Chondrocyte (in vitro differentiated cells): ENCODE results near the gene PRDM15. TPM values are rescaled to one million over a fixed set of nuclear protein-coding genes. Genes with fewer than 3 reads are reported as not detected.

Experiments used
- DNase-seq: peaks from one replicate; pipeline ENCODE4 v3.0.0; 2021; ENCODE audit warnings: mixed read lengths, low spot score
- H3K27ac Mint-ChIP-seq: one replicate; pipeline ENCODE4 v1.8.0; 2021; ENCODE audit warnings: mild to moderate bottlenecking, moderate library complexity, mixed read lengths; ENCODE audit not compliant: unreplicated experiment
- H3K27me3 Mint-ChIP-seq: 2 replicates; pipeline ENCODE4 v1.8.0; 2021; ENCODE audit warnings: low read depth, mixed read lengths
- H3K36me3 Mint-ChIP-seq: 2 replicates; pipeline ENCODE4 v1.8.0; 2021; ENCODE audit warnings: low read depth, mixed read lengths
- H3K4me1 Mint-ChIP-seq: 2 replicates; pipeline ENCODE4 v1.8.0; 2021; ENCODE audit warnings: low read depth, mild to moderate bottlenecking, mixed read lengths
- H3K4me3 Mint-ChIP-seq: one replicate; pipeline ENCODE4 v1.8.0; 2021; ENCODE audit warnings: mild to moderate bottlenecking, moderate library complexity, mixed read lengths; ENCODE audit not compliant: unreplicated experiment
- H3K9me3 Mint-ChIP-seq: 2 replicates; pipeline ENCODE4 v1.8.0; 2021; ENCODE audit warnings: low read depth, mixed read lengths
- CTCF ChIP-seq: fragments of 200-600 bp; sonication (generic); IDR thresholded peaks from 2 replicates; pipeline ENCODE4 v1.5.0; 2021; ENCODE audit warnings: antibody characterized with exemption, mild to moderate bottlenecking, moderate library complexity
- total RNA-seq: library from RNA; stranded (reverse); gene quantifications from 3 replicates; pipeline ENCODE4 v1.2.1, GENCODE V29; 2021

The PRDM15 gene
- total RNA-seq, 1 donor from 2014 or later = 4.9 TPM

DNA sequence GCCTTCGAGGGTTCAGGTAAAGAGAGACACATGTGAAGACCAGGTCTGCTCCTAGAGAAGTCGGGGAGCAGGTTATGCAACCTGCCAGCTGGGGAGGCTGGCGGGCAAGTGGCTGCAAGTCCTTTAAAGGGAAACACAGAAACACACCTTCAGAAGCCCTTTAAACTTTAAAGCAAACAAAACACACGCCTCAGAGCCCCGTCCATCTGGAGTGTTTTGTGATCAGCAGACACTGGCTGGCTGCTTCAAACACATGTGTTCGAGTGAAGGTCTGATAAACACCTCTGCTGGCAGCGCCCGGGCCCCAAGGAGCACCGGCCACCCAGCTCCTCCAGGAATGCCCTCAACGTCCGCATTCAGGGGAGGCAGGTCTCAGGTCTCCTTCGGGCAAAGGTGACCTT is 127.5 kb downstream of the PRDM15 start:
- H3K4me3 Mint-ChIP-seq = no peak overlapping the region
- no peaks in the 10 kb centered on the region for H3K9me3 Mint-ChIP-seq
- no peak for TF ChIP-seq CTCF
- no peaks in the 10 kb centered on the region for H3K27me3 Mint-ChIP-seq
- H3K27ac Mint-ChIP-seq = peak overlapping the region; percentile 17
- H3K36me3 Mint-ChIP-seq = peaks cover 27% of the 10 kb centered on the region
- peaks cover 40% of the 10 kb centered on the region for H3K4me1 Mint-ChIP-seq
- DNase-seq = no peak

DNA sequence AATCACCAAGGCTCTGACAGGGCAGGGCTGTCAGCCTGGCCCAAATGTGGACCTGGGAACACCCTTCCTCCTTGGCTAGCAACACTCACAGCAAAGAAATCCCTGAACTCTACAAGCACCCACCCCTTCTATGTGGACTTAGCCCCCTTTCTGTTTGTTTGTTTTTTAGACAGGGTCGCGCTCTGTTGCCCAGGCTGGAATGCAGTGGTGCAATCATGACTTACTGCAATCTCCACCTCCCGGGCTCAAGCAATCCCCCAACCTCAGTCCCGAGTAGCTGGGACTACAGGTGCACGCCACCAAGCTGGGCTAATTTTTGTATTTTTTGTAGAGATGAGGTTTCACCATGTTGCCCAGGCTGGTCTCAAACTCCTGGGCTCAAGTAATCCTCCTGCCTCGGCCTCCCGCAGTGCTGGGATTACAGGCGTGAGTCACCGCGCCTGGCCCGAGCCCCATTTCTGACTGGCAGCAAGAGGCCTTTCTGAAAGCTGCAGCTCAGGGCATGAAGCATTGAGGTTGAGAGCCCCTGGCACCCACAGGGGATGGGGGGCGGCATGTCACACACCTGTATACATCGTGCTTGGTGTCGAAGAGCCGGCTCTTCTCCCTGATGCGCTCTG is 128.5 kb downstream of the PRDM15 start:
- H3K27ac Mint-ChIP-seq = no peak overlapping the region
- peaks cover 26% of the 10 kb centered on the region for H3K36me3 Mint-ChIP-seq
- no peaks in the 10 kb centered on the region for H3K27me3 Mint-ChIP-seq
- no peaks in the 10 kb centered on the region for H3K9me3 Mint-ChIP-seq
- H3K4me1 Mint-ChIP-seq = peaks cover 40% of the 10 kb centered on the region
- TF ChIP-seq CTCF = no peak
- DNase-seq = no peak
- H3K4me3 Mint-ChIP-seq = no peak overlapping the region

GRCh38 chr21:41750051-41750450 is 129.1 kb downstream of the PRDM15 start:
- H3K27me3 Mint-ChIP-seq = no peaks in the 10 kb centered on the region
- no peak overlapping the region for H3K27ac Mint-ChIP-seq
- DNase-seq = no peak
- H3K4me1 Mint-ChIP-seq = peaks cover 36% of the 10 kb centered on the region
- no peaks in the 10 kb centered on the region for H3K9me3 Mint-ChIP-seq
- no peak overlapping the region for H3K4me3 Mint-ChIP-seq
- H3K36me3 Mint-ChIP-seq = peaks cover 26% of the 10 kb centered on the region
- TF ChIP-seq CTCF = no peak

GRCh38 chr21:41749286-41749685 is 129.9 kb downstream of the PRDM15 start:
- no peaks in the 10 kb centered on the region for H3K9me3 Mint-ChIP-seq
- H3K27ac Mint-ChIP-seq = no peak overlapping the region
- H3K4me1 Mint-ChIP-seq = peaks cover 35% of the 10 kb centered on the region
- H3K27me3 Mint-ChIP-seq = no peaks in the 10 kb centered on the region
- no peak overlapping the region for H3K4me3 Mint-ChIP-seq
- TF ChIP-seq CTCF = no peak
- peaks cover 29% of the 10 kb centered on the region for H3K36me3 Mint-ChIP-seq
- DNase-seq = no peak

Other genes with a start within 250 kb of the PRDM15 start
- 6.1 to 11.3 TPM (median 11.1 TPM) in 3 replicates for gene RIPK4, start 112.3 kb downstream of the PRDM15 start, total RNA-seq
- 8.9 to 18.2 TPM (median 18.1 TPM) in 3 replicates for gene C2CD2, start 74.7 kb upstream of the PRDM15 start, total RNA-seq
- gene ZBTB21, start 131.0 kb upstream of the PRDM15 start, total RNA-seq = 18.0 to 21.2 TPM (median 18.6 TPM) in 3 replicates
- gene UMODL1, start 192.0 kb upstream of the PRDM15 start, total RNA-seq = 0.29 TPM in 1 of 3 replicates, not detected in the others